A549 (cell line): ENCODE results near the gene ELOVL6.

Experiments
- CHD2 ChIP-seq: fragments of 150-350 bp; IDR thresholded peaks from 2 replicates; pipeline ENCODE4 v1.6.1; 2014; ENCODE audit warnings: low read length; ENCODE audit not compliant: partially characterized antibody
- GATA3 ChIP-seq: IDR thresholded peaks from 2 replicates; pipeline ENCODE4 v1.6.1; 2012; ENCODE audit warnings: borderline replicate concordance
- HDAC2 ChIP-seq: fragments of 200-600 bp; sonication (generic); IDR thresholded peaks from 2 replicates; pipeline ENCODE4 v1.6.1; 2016
- POLR2A ChIP-seq: IDR thresholded peaks from 2 replicates; pipeline ENCODE4 v1.6.1; 2012; ENCODE audit warnings: mild to moderate bottlenecking, low read length
- TF ChIP-seq, protein P1 (sequence below): IDR thresholded peaks from 2 replicates; pipeline ENCODE4 v1.6.1; 2012
- TF ChIP-seq, protein P2 (sequence below): fragments of >200 bp; sonication (Bioruptor Twin); formaldehyde crosslinking; IDR thresholded peaks from 3 replicates; pipeline ENCODE4 v1.5.1; 2016
- TF ChIP-seq, protein P3 (sequence below): fragments of 450-650 bp; IDR thresholded peaks from 2 replicates; pipeline ENCODE4 v1.6.1; 2014; ENCODE audit warnings: antibody characterized with exemption

DNA sequence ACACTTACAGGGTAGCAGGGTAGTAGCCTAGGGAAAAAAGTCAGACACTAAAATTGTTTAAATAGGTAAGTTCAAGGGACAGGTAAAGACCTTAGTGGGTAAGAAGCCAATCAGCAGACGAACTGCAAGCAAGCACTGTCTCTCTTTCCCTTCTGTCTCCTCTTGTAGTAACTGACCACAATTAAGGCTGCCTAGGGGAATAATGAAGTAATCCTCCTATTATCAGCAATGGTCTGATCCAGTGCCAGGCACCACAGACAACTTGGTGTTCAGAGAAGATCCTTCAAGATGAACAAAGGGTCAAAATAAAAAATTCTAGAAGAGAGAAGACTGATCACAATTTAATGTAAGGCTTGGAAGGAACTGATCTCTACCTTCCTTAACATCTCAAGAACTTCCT is 62.9 kb downstream of the ELOVL6 start:
- TF ChIP-seq, protein P1, sequence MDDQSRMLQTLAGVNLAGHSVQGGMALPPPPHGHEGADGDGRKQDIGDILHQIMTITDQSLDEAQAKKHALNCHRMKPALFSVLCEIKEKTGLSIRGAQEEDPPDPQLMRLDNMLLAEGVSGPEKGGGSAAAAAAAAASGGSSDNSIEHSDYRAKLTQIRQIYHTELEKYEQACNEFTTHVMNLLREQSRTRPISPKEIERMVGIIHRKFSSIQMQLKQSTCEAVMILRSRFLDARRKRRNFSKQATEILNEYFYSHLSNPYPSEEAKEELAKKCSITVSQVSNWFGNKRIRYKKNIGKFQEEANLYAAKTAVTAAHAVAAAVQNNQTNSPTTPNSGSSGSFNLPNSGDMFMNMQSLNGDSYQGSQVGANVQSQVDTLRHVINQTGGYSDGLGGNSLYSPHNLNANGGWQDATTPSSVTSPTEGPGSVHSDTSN, result no peak
- no peak for TF ChIP-seq POLR2A
- TF ChIP-seq HDAC2, result no peak
- TF ChIP-seq, protein P2, sequence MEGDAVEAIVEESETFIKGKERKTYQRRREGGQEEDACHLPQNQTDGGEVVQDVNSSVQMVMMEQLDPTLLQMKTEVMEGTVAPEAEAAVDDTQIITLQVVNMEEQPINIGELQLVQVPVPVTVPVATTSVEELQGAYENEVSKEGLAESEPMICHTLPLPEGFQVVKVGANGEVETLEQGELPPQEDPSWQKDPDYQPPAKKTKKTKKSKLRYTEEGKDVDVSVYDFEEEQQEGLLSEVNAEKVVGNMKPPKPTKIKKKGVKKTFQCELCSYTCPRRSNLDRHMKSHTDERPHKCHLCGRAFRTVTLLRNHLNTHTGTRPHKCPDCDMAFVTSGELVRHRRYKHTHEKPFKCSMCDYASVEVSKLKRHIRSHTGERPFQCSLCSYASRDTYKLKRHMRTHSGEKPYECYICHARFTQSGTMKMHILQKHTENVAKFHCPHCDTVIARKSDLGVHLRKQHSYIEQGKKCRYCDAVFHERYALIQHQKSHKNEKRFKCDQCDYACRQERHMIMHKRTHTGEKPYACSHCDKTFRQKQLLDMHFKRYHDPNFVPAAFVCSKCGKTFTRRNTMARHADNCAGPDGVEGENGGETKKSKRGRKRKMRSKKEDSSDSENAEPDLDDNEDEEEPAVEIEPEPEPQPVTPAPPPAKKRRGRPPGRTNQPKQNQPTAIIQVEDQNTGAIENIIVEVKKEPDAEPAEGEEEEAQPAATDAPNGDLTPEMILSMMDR, result no peak
- TF ChIP-seq CHD2, result no peak
- TF ChIP-seq, protein P3, sequence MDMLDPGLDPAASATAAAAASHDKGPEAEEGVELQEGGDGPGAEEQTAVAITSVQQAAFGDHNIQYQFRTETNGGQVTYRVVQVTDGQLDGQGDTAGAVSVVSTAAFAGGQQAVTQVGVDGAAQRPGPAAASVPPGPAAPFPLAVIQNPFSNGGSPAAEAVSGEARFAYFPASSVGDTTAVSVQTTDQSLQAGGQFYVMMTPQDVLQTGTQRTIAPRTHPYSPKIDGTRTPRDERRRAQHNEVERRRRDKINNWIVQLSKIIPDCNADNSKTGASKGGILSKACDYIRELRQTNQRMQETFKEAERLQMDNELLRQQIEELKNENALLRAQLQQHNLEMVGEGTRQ, result no peak
- no peak for TF ChIP-seq GATA3
